Parietal lobe (tissue), 2 donors: Measurements from ENCODE around the gene UPF3A. TPM values are rescaled to one million over a fixed set of nuclear protein-coding genes. Genes with fewer than 3 reads are reported as not detected.

Experiments used
- small RNA-seq: library from RNA; depleted of rRNA; stranded (forward); fragments of <200 nt; gene quantifications from one replicate; pipeline ENCODE3, GENCODE V24; 2014; ENCODE audit warnings: low replicate concordance
- total RNA-seq: library from RNA; depleted of rRNA; stranded (reverse); fragments of >200 nt; gene quantifications from one replicate; pipeline ENCODE4 v1.2.3, GENCODE V29; 2014

UPF3A gene, protein sequence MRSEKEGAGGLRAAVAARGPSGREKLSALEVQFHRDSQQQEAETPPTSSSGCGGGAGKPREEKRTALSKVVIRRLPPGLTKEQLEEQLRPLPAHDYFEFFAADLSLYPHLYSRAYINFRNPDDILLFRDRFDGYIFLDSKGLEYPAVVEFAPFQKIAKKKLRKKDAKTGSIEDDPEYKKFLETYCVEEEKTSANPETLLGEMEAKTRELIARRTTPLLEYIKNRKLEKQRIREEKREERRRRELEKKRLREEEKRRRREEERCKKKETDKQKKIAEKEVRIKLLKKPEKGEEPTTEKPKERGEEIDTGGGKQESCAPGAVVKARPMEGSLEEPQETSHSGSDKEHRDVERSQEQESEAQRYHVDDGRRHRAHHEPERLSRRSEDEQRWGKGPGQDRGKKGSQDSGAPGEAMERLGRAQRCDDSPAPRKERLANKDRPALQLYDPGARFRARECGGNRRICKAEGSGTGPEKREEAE
- total RNA-seq = 125 TPM

DNA sequence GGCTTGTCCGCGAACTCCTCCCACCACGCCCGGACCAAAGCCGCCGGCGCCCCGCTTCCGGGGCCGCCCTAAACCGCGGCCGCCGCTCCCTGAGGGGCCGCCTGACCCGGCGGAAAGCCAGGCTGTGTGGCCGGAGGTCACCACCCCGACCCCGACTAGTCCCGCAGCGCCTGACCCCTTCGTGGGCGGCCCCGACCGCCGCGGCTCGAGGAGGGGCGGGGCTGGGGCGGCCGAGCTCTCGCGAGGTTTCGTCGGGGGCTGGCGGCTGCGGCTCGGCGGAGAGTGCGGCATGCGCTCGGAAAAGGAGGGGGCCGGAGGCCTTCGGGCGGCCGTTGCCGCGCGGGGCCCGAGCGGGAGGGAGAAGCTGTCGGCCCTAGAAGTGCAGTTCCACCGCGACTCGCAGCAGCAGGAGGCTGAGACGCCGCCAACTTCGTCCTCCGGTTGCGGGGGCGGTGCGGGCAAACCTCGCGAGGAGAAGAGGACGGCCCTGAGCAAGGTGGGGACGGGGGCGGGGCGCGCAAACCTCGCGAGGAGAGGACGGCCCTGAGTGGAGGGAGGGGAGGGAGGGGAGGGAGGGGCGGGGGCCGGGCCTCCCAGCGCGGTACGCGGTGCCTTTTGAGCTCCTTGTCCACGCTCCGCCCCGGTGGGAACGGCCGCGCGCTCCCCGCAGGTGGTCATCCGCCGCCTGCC is at the start of gene UPF3A:
Gene UPF3A (plus strand): TSS at position 251 of the 690 bp plus-strand sequence. CDS start 39 bp downstream, at position 290.

DNA sequence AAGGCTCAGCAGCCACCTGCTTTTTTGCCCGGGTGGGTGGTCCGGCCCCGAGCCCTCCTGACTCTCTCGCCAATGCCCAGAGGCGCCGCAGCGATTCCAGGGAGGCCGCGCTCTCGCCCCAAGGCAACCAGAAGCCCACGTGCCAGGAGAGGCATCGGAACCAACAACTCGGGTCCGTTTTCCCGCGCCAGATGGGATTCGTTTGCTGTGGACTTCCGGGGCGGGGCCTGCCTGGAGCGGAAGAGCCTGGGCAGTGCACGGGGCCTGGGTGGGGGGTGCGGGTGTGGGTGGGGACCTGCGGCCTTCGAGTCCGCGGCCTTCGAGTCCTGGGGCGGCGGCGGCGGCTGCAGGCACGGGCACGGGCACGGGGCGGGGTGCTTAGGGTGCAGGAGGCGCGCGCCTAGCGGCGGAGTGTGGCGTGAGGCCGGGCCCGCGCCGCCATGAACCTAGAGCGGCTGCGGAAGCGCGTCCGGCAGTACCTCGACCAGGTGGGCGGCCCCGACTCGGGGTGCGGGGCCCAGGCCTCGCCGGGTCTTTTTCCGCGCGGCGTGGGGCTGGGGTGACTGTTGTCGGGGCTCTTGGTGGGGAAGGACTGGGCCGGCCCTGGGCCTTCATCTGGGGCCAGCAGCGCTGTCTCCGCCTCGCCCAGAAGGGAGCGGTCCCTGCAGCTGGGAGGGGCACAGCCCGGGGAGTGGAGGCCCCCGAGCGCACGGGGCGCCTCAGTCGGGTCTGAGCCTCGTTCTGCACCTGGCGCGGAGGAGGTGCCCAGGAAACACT is 46.6 kb upstream of the UPF3A start, which contains the start of gene CDC16:
Gene CDC16 (plus strand): TSS at position 253 of the 777 bp plus-strand sequence. CDS start 188 bp downstream, at position 441.

DNA sequence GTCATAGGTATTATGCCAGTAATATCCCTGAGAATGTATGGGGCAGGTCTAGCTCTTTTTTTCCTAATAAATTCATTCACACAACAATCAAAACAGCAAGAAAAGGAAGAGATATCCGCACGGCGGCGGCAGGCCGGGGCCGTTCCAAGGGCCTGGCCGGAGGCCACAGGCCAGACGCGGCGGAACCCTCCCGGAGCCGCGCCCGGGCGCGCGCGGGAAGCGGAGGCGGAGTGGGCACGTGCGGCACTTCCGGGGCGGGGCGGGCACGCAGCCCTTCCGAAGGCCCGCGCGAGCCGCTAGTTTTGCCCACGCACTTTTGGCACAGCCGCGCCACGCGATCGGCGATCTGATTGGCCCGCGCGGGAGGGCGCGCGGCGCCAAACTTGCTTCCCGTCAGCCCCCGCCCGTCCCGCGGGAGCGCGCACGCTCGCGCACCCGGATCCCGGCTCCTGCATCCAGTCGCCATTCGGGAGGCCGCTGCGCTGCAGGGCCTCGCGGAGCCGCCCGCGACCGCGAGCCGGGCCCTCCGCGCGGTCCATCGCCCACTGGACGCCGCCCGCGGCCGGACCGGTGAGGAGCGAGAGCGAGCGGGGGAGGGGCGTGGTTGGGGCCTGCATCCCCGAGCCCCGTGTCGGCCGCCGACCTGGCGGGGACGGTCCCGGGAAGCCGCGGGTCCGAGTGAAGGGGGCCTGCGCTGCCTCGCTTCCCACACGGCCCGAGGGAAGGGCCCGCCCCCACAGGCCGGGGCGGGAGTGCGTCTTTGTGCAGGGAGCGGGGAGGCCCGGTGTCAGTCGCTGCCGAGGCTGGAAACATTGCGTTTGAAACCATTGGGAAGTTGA is 32.9 kb downstream of the UPF3A start, which contains the start of gene CHAMP1:
Gene CHAMP1 (plus strand): TSS at position 430 of the 839 bp plus-strand sequence. CDS start 9,340 bp downstream, outside the sequence.

Small RNA genes lying within 50 kb of the gene (small RNA-seq; reads per million reads assigned to genes)
- gene MIR4502 (not detected), gene MIR548AR (not detected)

Other genes with a start within 250 kb of the UPF3A start
- 17.5 TPM for gene RASA3, start 149.0 kb upstream of the UPF3A start, total RNA-seq
- not detected for gene CFAP97D2, start 102.3 kb upstream of the UPF3A start, total RNA-seq
- gene CDC16, start 46.7 kb upstream of the UPF3A start, total RNA-seq = 98.9 TPM
- gene CHAMP1, start 32.9 kb downstream of the UPF3A start, total RNA-seq = 15.0 TPM